Mesenchymal stem cell (in vitro differentiated cells and primary cell): ENCODE results near the gene TGFB1. TPM values are rescaled to one million over a fixed set of nuclear protein-coding genes. Genes with fewer than 3 reads are reported as not detected.
"Not testable (repeated sequence)": the region's sequence is repeated elsewhere in the genome, so short reads cannot be mapped to it uniquely, and the experiment has no call there.

ENCODE experiments used
- DNase-seq: peaks from one replicate; pipeline ENCODE4 v3.0.0-alpha.2; 2013
- H2AFZ ChIP-seq: one replicate; pipeline ENCODE4 v1.6.1; 2013; ENCODE audit warnings: low read depth, mild to moderate bottlenecking, control low read depth, inconsistent platforms, low read length, moderate library complexity
- H2AK5ac ChIP-seq: 2 replicates; pipeline ENCODE4 v1.6.1; 2013; ENCODE audit warnings: low read length, moderate library complexity, mild to moderate bottlenecking, inconsistent platforms; ENCODE audit not compliant: severe bottlenecking
- H2BK120ac ChIP-seq: one replicate; pipeline ENCODE4 v1.6.1; 2013; ENCODE audit warnings: low read depth, mild to moderate bottlenecking, inconsistent platforms, low read length, moderate library complexity
- H2BK12ac ChIP-seq, 2 experiments: one replicate each; pipeline ENCODE4 v1.6.1; 2013; ENCODE audit warnings: inconsistent platforms in 2 of 2, low read length in 2 of 2, mild to moderate bottlenecking in 2 of 2, moderate library complexity in 2 of 2, control low read depth in 1 of 2
- H2BK15ac ChIP-seq: one replicate; pipeline ENCODE4 v1.6.1; 2013; ENCODE audit warnings: mild to moderate bottlenecking, low read depth, inconsistent platforms; ENCODE audit not compliant: poor library complexity, severe bottlenecking
- H2BK5ac ChIP-seq: 2 replicates; pipeline ENCODE4 v1.6.1; 2013; ENCODE audit warnings: low read depth, mild to moderate bottlenecking, low read length, control low read depth, inconsistent platforms; ENCODE audit not compliant: poor library complexity, severe bottlenecking
- H3K14ac ChIP-seq, 2 experiments: one replicate each; pipeline ENCODE4 v1.6.1; 2013; ENCODE audit warnings: inconsistent platforms in 2 of 2, low read length in 2 of 2, control low read depth in 1 of 2, mild to moderate bottlenecking in 1 of 2, moderate library complexity in 1 of 2
- H3K18ac ChIP-seq, 2 experiments: one replicate each; pipeline ENCODE4 v1.6.1; 2013; ENCODE audit warnings: inconsistent platforms in 2 of 2, low read length in 2 of 2, control low read depth in 1 of 2, low read depth in 1 of 2, mild to moderate bottlenecking in 1 of 2
- H3K23ac ChIP-seq, 2 experiments: one replicate each; pipeline ENCODE4 v1.6.1; 2013; ENCODE audit warnings: inconsistent platforms in 2 of 2, low read length in 2 of 2, mild to moderate bottlenecking in 2 of 2, moderate library complexity in 2 of 2, control low read depth in 1 of 2
- H3K27ac ChIP-seq: 2 replicates; pipeline ENCODE4 v1.5.1; 2013; ENCODE audit warnings: mild to moderate bottlenecking, moderate library complexity, low read length, control low read depth, inconsistent platforms; ENCODE audit not compliant: poor library complexity, severe bottlenecking
- H3K27me3 ChIP-seq, 2 experiments: 2 replicates each; pipeline versions ENCODE4 v1.6.1 to v1.7.0; 2013; ENCODE audit warnings: low read length in 2 of 2, mild to moderate bottlenecking in 2 of 2, moderate library complexity in 2 of 2, control low read depth in 1 of 2, inconsistent platforms in 1 of 2; ENCODE audit not compliant: control insufficient read depth in 1 of 2, insufficient read depth in 1 of 2
- H3K36me3 ChIP-seq, 2 experiments: 2 replicates each; pipeline versions ENCODE4 v1.6.1 to v1.7.0; 2013; ENCODE audit warnings: low read length in 2 of 2, control low read depth in 1 of 2, inconsistent platforms in 1 of 2, low read depth in 1 of 2, mild to moderate bottlenecking in 1 of 2; ENCODE audit not compliant: insufficient read depth in 2 of 2, control insufficient read depth in 1 of 2
- H3K4ac ChIP-seq, 2 experiments: one replicate each; pipeline ENCODE4 v1.6.1; 2013; ENCODE audit warnings: inconsistent platforms in 2 of 2, low read length in 2 of 2, mild to moderate bottlenecking in 2 of 2, moderate library complexity in 2 of 2, control low read depth in 1 of 2, low read depth in 1 of 2
- H3K4me1 ChIP-seq: 2 replicates; pipeline ENCODE4 v1.6.1; 2013; ENCODE audit warnings: low read depth, low read length, control low read depth; ENCODE audit not compliant: control insufficient read depth, insufficient read depth
- H3K4me2 ChIP-seq: 2 replicates; pipeline ENCODE4 v1.6.1; 2013; ENCODE audit warnings: low read length, mild to moderate bottlenecking, inconsistent platforms; ENCODE audit not compliant: poor library complexity, severe bottlenecking
- H3K4me3 ChIP-seq, 2 experiments: 2 replicates each; pipeline versions ENCODE4 v1.5.1 to v1.7.0; 2013; ENCODE audit warnings: low read length in 2 of 2, mild to moderate bottlenecking in 2 of 2, control low read depth in 1 of 2, low read depth in 1 of 2; ENCODE audit not compliant: insufficient read depth in 1 of 2
- H3K79me1 ChIP-seq: replicated peaks from 2 replicates; pipeline ENCODE4 v1.6.1; 2013; ENCODE audit warnings: mild to moderate bottlenecking, control low read depth, low read length, inconsistent platforms; ENCODE audit not compliant: poor library complexity, severe bottlenecking
- H3K9ac ChIP-seq: 2 replicates; pipeline ENCODE4 v1.7.0; 2013; ENCODE audit warnings: mild to moderate bottlenecking, low read length, moderate library complexity
- H3K9me3 ChIP-seq: 2 replicates; pipeline ENCODE4 v1.7.0; 2013; ENCODE audit warnings: mild to moderate bottlenecking, low read length; ENCODE audit not compliant: control insufficient read depth
- H4K8ac ChIP-seq: one replicate; pipeline ENCODE4 v1.6.1; 2013; ENCODE audit warnings: inconsistent platforms, mild to moderate bottlenecking, low read length, moderate library complexity
- H4K91ac ChIP-seq: one replicate; pipeline ENCODE4 v1.6.1; 2013; ENCODE audit warnings: mild to moderate bottlenecking, low read length, inconsistent platforms
- WGBS: methylation state at CpG from one replicate; pipeline ENCODE4 v1.1.7; 2013; ENCODE audit warnings: mixed read lengths; 5-methylcytosine and 5-hydroxymethylcytosine counted together
- small RNA-seq: library from polyadenylated mRNA; stranded (forward); fragments of <200 nt; extraction: miRNeasy Mini kit (QIAGEN cat#:217004); gene quantifications from one replicate; pipeline ENCODE3, GENCODE V24; 2013; ENCODE audit warnings: low read depth

TGFB1 gene

GRCh38 chr19:41294393-41294792, 59.3 kb downstream of the TGFB1 start:
- Histone ChIP-seq H3K4me3 (no peak overlapping the region), H2AK5ac (no peak overlapping the region), H3K36me3 (peaks cover 83 to 92% of the 10 kb centered on the region in 2 experiments)

GRCh38 chr19:41289814-41290213, 63.9 kb downstream of the TGFB1 start:
- H2BK5ac ChIP-seq, H2BK120ac ChIP-seq, H3K4ac ChIP-seq, H2BK12ac ChIP-seq, DNase-seq, H3K14ac ChIP-seq, H4K91ac ChIP-seq, H3K9me3 ChIP-seq, H2BK15ac ChIP-seq, H3K23ac ChIP-seq, H3K4me1 ChIP-seq, H3K4me3 ChIP-seq, H3K18ac ChIP-seq, H2AK5ac ChIP-seq, H3K4me2 ChIP-seq, H4K8ac ChIP-seq, H3K27me3 ChIP-seq, H3K27ac ChIP-seq, H2AFZ ChIP-seq, H3K9ac ChIP-seq: not testable (repeated sequence)
- H3K36me3 ChIP-seq, result peaks cover 73 to 90% of the 10 kb centered on the region in 2 experiments
- H3K79me1 ChIP-seq, result peaks cover 37% of the 10 kb centered on the region
- 95% methylated on average over 7 of the region's 8 CpGs for WGBS

More at GRCh38 chr19:41294393-41294792, 59.3 kb downstream of the TGFB1 start:
- Histone ChIP-seq H3K79me1 (peaks cover 44% of the 10 kb centered on the region), H3K14ac (no peak overlapping the region), H2AFZ (no peak overlapping the region), H3K4ac (no peak overlapping the region), H2BK5ac (no peak overlapping the region), H3K23ac (no peak overlapping the region), H3K9ac (no peak overlapping the region), H3K4me1 (peaks cover 20% of the 10 kb centered on the region), H3K27ac (no peak overlapping the region), H4K91ac (no peak overlapping the region), H3K27me3 (no peaks in the 10 kb centered on the region), H4K8ac (no peak overlapping the region), H2BK12ac (no peak overlapping the region), H3K9me3 (no peaks in the 10 kb centered on the region), H3K18ac (no peak overlapping the region), H2BK120ac (no peak overlapping the region), H3K4me2 (no peak overlapping the region), H2BK15ac (no peak overlapping the region)
- 98% methylated on average over 10 of the region's 10 CpGs for WGBS
- no peak for DNase-seq

GRCh38 chr19:41288673-41289530, 64.8 kb downstream of the TGFB1 start:
- Histone ChIP-seq H3K9me3 (no peaks in the 10 kb centered on the region), H2BK5ac (no peak overlapping the region), H3K4me2 (no peak overlapping the region), H2BK15ac (no peak overlapping the region), H3K4me3 (no peak overlapping the region), H3K18ac (no peak overlapping the region), H3K27ac (no peak overlapping the region), H3K14ac (no peak overlapping the region), H3K9ac (no peak overlapping the region), H3K23ac (no peak overlapping the region), H2BK120ac (no peak overlapping the region), H3K4ac (no peak overlapping the region), H3K27me3 (no peaks in the 10 kb centered on the region), H2AFZ (no peak overlapping the region), H3K36me3 (peaks cover 72 to 88% of the 10 kb centered on the region in 2 experiments), H4K91ac (no peak overlapping the region), H2BK12ac (no peak overlapping the region), H3K79me1 (peaks cover 35% of the 10 kb centered on the region), H3K4me1 (no peaks in the 10 kb centered on the region), H2AK5ac (no peak overlapping the region), H4K8ac (no peak overlapping the region)
- WGBS, result 100% methylated on average over 2 of the region's 3 CpGs
- no peak for DNase-seq

Small RNA genes lying within 50 kb of the gene (small RNA-seq; reads per million reads assigned to genes)
- not detected for gene RN7SL34P
